Measurements from ENCODE around the gene MSI2. TPM values are rescaled to one million over a fixed set of nuclear protein-coding genes. Genes with fewer than 3 reads are reported as not detected.

MSI2 gene
- total and polyA plus RNA-seq, 12 donors = 25.5 to 135 (median 121) TPM

GRCh38 chr17:57477522-57478362 is 221.4 kb downstream of the MSI2 start:
- DNase-seq (no peak), ATAC-seq (peak in 5 of 8 donors; percentile 2 to 55 (median 8))
- WGBS, 2 donors = 56 to 59% methylated on average over 9 of the region's 9 CpGs
- no peak for TF ChIP-seq CTCF (IDR thresholded peaks at IDR 0.05)
- Histone ChIP-seq H3K4me1 (peaks cover 26 to 92% (median 64%) of the 10 kb centered on the region in 9 donors), H3K36me3 (no peaks in the 10 kb centered on the region), H3K4me3 (no peak overlapping the region), H3K9me3 (no peaks in the 10 kb centered on the region), H3K27me3 (no peaks in the 10 kb centered on the region), H3K27ac (peak overlapping the region in 8 of 10 donors; percentile 30 to 87 (median 61))
- intact Hi-C loops (cut with DNase I) = loop anchor here in 1 of 10 donors (10.0 kb wide), 1 partner anchor 117 kb away; no protein-coding TSS in a partner anchor

GRCh38 chr17:57478478-57479250 is 222.3 kb downstream of the MSI2 start:
- peak overlapping the region in 7 of 10 donors; percentile 48 to 87 (median 61) for H3K27ac ChIP-seq
- 41 to 48% methylated on average over 8 of the region's 8 CpGs for WGBS, 2 donors

GRCh38 chr17:57480438-57481196 is 224.3 kb downstream of the MSI2 start:
- no peak for TF ChIP-seq CTCF (IDR thresholded peaks at IDR 0.05)
- DNase-seq (no peak), ATAC-seq (peak in 7 of 8 donors; percentile 28 to 59 (median 40))
- intact Hi-C loops (cut with DNase I) = no loop called here
- Histone ChIP-seq H3K27ac (peak overlapping the region in 8 of 10 donors; percentile 10 to 74 (median 62)), H3K27me3 (no peaks in the 10 kb centered on the region), H3K4me1 (peaks cover 15 to 69% (median 49%) of the 10 kb centered on the region in 9 donors), H3K9me3 (no peaks in the 10 kb centered on the region), H3K4me3 (no peak overlapping the region), H3K36me3 (no peaks in the 10 kb centered on the region)
- WGBS, 2 donors = 42 to 52% methylated on average over 4 of the region's 4 CpGs

More at GRCh38 chr17:57478478-57479250, 222.3 kb downstream of the MSI2 start:
- Histone ChIP-seq H3K4me1 (peaks cover 21 to 82% (median 55%) of the 10 kb centered on the region in 9 donors), H3K36me3 (no peaks in the 10 kb centered on the region), H3K27me3 (no peaks in the 10 kb centered on the region), H3K4me3 (no peak overlapping the region), H3K9me3 (no peaks in the 10 kb centered on the region)
- intact Hi-C loops (cut with DNase I) = loop anchor here in 1 of 10 donors (10.0 kb wide), 1 partner anchor 116 kb away; no protein-coding TSS in a partner anchor
- no peak for TF ChIP-seq CTCF (IDR thresholded peaks at IDR 0.05)
- ATAC-seq = peak; percentile 39 to 88 (median 78)
- DNase-seq = peak in 1 of 2 donors; percentile 85
